ENCODE measurements around the gene NIT1.

The NIT1 gene

DNA sequence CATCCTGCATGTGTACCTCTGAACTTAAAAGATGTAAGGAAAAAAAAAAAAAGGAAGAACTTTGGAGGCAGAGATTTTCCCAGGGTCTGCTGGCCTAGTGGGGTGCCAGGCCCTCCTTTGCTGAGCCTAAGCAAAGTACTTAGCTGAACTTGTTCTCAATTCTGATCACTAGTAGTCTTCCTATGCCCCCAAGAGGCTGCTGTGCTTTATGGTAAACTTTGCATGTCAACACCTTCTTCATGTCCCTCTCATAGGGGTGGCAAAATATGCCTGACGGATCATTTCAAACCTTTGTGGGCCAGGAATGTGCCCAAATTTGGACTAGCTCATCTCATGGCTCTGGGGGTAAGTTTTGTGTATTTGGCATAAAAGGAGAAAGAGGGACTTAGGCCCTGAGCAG is 40.0 kb downstream of the NIT1 start:
- no peak for DNase-seq (ENCODE audit: low read depth in 2 of 2)

DNA sequence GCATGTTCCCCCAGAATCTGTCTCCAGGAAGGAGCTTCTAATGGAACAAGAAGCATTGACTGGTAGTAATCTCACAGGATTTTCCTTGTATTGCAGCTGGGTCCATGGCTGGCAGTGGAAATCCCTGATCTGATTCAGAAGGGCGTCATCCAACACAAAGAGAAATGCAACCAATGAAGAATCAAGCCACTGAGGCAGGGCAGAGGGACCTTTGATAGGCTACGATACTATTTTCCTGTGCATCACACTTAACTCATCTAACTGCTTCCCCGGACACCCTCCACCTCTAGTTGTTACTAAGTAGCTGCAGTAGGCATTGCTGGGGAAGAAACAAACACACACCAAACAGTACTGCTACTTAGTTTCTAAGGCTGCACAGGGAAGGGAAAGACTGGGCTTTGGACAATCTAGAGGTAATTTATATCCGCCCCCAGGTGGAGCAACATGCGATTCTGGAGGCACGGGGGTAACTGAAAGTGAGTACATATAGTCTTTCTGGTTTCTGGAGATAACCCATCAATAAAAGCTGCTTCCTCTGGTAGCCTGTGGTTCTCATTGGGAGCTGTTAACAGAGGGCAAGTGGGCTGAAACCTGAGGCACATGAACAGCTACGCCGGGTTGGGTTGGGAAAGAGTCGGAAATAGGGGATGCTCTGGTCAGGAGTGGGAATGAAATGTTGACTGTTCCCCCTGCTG is 40.6 kb downstream of the NIT1 start:
- DNase-seq (ENCODE audit: low read depth in 2 of 2), result no peak

- peak; percentile 84 to 89 for DNase-seq (ENCODE audit: low read depth in 2 of 2)
These were observed 41.4 kb downstream of the NIT1 start, which contains the start of gene USP21 for GRCh38 chr1:161159087-161159912. USP21 (plus strand) TSS chr1:161159500; CDS start chr1:161160641, 1,141 bp downstream.

- no peak for DNase-seq (ENCODE audit: low read depth in 2 of 2)
These were observed 42.0 kb downstream of the NIT1 start for GRCh38 chr1:161159913-161160243.

- DNase-seq (ENCODE audit: low read depth in 2 of 2), result no peak
These were observed 42.8 kb downstream of the NIT1 start for GRCh38 chr1:161160671-161161145.

DNA sequence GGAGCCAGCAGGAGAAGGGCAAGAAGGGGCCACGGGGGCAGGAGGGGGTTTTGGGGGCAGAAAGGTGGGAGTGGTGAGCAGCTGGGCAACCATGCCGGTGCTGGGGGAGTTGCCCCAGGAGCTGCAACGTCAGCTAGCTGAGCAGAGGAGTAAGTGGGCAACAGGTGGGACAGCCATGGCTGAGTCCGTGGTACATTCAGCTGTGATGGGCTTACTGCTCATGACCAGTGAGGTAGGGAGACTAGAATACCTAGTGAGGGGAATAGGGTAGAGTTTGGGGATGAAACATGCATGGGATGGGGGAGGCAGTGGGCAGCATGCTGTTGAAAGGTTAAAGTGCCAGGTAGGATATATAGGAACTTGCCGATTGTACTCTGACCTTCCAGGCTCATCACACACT is 43.7 kb downstream of the NIT1 start:
- no peak for DNase-seq (ENCODE audit: low read depth in 2 of 2)

GRCh38 chr1:161162052-161162451 is 44.1 kb downstream of the NIT1 start:
- DNase-seq (ENCODE audit: low read depth in 2 of 2), result no peak

DNA sequence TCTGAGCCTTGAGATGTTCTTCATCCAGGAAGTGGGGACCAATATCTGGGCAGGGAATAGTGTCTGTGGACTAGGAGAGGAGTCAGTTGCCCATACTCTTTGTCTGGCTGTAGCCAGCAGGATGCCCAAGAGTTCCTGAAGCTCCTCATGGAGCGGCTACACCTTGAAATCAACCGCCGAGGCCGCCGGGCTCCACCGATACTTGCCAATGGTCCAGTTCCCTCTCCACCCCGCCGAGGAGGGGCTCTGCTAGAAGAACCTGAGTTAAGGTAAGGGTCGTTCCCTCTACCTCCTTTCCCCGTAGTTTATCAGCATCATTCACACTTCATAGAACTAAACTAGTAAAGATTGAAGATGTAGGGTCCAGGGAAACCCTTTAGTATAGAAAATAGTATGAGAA is 44.9 kb downstream of the NIT1 start:
- no peak for DNase-seq (ENCODE audit: low read depth in 2 of 2)

- DNase-seq (ENCODE audit: low read depth in 2 of 2), result no peak
These were observed 45.9 kb downstream of the NIT1 start for GRCh38 chr1:161163793-161164192.

DNA sequence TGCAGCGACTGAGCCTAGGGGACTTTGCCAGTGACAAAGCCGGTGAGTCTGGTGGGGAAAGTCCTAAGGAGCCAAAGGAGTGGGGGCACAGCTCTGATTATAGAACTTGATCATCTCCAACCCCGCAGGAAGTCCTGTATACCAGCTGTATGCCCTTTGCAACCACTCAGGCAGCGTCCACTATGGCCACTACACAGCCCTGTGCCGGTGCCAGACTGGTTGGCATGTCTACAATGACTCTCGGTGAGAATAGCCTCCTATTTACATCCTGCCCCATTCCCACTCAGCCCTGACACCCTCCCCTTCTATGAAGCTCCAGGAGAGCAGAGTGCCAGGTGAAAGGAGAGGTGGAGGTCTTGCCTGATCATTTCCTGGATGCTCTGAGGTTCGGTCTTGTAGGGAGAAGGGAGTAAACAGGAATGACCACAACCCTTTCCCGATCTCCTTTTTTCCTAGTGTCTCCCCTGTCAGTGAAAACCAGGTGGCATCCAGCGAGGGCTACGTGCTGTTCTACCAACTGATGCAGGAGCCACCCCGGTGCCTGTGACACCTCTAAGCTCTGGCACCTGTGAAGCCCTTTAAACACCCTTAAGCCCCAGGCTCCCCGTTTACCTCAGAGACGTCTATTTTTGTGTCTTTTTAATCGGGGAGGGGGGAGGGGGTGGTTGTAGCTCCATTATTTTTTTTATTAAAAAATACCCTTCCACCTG is 47.2 kb downstream of the NIT1 start:
- DNase-seq (ENCODE audit: low read depth in 2 of 2), result no peak

- peak; percentile 85 to 88 for DNase-seq (ENCODE audit: low read depth in 2 of 2)
These were observed 48.1 kb downstream of the NIT1 start, which contains the start of gene PPOX for GRCh38 chr1:161165742-161166668. PPOX (plus strand) TSS chr1:161166426; CDS start chr1:161166848, 422 bp downstream.

DNA sequence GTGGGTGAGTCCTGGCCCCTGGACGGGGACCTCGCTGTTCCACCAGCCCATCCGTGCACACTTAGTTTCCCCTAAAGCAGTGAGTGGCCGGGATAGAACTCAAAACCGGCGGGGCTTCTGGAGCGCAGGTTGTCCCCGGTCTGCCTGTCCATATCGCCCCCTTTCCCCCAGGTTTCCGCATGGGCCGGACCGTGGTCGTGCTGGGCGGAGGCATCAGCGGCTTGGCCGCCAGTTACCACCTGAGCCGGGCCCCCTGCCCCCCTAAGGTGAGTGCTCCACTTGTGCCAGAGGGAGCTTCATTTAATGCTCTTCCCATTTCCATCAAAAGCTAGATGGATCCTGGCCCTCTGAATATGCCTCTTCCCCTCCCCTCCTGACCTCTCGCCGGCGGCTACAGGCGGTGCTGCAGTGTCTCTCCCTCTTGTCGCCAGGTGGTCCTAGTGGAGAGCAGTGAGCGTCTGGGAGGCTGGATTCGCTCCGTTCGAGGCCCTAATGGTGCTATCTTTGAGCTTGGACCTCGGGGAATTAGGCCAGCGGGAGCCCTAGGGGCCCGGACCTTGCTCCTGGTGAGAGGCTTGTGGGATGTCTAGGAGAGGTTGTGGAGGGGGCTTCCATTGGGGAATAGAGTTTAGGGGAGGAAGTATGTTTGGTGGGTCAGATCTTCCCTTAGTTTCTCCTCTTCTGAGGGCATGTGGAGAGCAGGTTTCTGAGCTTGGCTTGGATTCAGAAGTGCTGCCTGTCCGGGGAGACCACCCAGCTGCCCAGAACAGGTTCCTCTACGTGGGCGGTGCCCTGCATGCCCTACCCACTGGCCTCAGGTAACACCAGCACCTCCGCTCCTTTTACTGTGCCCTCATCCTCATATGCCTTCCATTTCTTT is 49.0 kb downstream of the NIT1 start:
- no peak for DNase-seq (ENCODE audit: low read depth in 2 of 2)

DNA sequence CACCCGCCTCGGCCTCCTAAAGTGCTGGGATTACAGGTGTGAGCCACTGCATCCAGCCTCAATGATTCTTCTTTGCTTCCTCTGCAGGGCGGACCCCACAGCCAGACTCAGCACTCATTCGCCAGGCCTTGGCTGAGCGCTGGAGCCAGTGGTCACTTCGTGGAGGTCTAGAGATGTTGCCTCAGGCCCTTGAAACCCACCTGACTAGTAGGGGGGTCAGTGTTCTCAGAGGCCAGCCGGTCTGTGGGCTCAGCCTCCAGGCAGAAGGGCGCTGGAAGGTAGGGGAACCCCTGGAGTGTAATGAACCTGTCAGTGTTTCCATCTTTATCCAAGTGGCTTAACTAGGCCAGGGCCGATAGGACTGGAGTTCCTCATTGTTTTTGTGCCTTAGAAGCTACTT is 51.0 kb downstream of the NIT1 start:
- no peak for DNase-seq (ENCODE audit: low read depth in 2 of 2)

All from stimulated activated CD8-positive, alpha-beta memory T cell treated with anti-CD3 and anti-CD28 coated beads, Interleukin-7, amount 100 ng/mL, for 4 hours (primary cell).